Measurements from ENCODE around the gene PRKCE.

Gene PRKCE

GRCh38 chr2:45786030-45786835 lies 134.8 kb downstream of the PRKCE start:
- no peak for DNase-seq

- no peak for DNase-seq
These were observed 135.4 kb downstream of the PRKCE start for GRCh38 chr2:45786836-45787357.

- DNase-seq = no peak
These were observed 136.9 kb downstream of the PRKCE start for GRCh38 chr2:45788401-45788800.

- DNase-seq = no peak
These were observed 137.8 kb downstream of the PRKCE start for GRCh38 chr2:45789317-45789716.

GRCh38 chr2:45789961-45790723 lies 138.7 kb downstream of the PRKCE start:
- DNase-seq = no peak

- DNase-seq = no peak
These were observed 142.0 kb downstream of the PRKCE start for GRCh38 chr2:45793305-45793962.

GRCh38 chr2:45794134-45794617 lies 142.7 kb downstream of the PRKCE start:
- no peak for DNase-seq

GRCh38 chr2:45796500-45796899 lies 145.0 kb downstream of the PRKCE start:
- DNase-seq = no peak

- no peak for DNase-seq
These were observed 146.2 kb downstream of the PRKCE start for GRCh38 chr2:45797451-45798230.

GRCh38 chr2:45799679-45800381 lies 148.4 kb downstream of the PRKCE start:
- no peak for DNase-seq

- DNase-seq = no peak
These were observed 151.1 kb downstream of the PRKCE start for GRCh38 chr2:45802499-45803138.

- no peak for DNase-seq
These were observed 153.7 kb downstream of the PRKCE start for GRCh38 chr2:45804987-45805755.

GRCh38 chr2:45806563-45807358 lies 155.3 kb downstream of the PRKCE start:
- DNase-seq = no peak

- no peak for DNase-seq
These were observed 156.9 kb downstream of the PRKCE start for GRCh38 chr2:45808294-45808800.

GRCh38 chr2:45809205-45809604 lies 157.7 kb downstream of the PRKCE start:
- DNase-seq = no peak

- DNase-seq = no peak
These were observed 160.6 kb downstream of the PRKCE start for GRCh38 chr2:45812011-45812500.

GRCh38 chr2:45813003-45813941 lies 161.8 kb downstream of the PRKCE start:
- DNase-seq = no peak

GRCh38 chr2:45814488-45814887 lies 163.0 kb downstream of the PRKCE start:
- DNase-seq = no peak
